OCI-LY3 (cell line): ENCODE data around the gene ZNF487.

Experiments
- EZH2phosphoT487 ChIP-seq: fragments of 200-600 bp; shearing (Covaris generic); IDR thresholded peaks from 2 replicates; pipeline ENCODE4 v1.6.1; 2018; ENCODE audit warnings: antibody characterized with exemption, mixed run types, low read depth
- TF ChIP-seq, protein P1 (sequence below): fragments of 200-600, 300-600 bp; sonication (generic); IDR thresholded peaks from 2 replicates; pipeline ENCODE4 v1.5.1; 2014; ENCODE audit warnings: antibody characterized with exemption, low read length, low read depth

DNA sequence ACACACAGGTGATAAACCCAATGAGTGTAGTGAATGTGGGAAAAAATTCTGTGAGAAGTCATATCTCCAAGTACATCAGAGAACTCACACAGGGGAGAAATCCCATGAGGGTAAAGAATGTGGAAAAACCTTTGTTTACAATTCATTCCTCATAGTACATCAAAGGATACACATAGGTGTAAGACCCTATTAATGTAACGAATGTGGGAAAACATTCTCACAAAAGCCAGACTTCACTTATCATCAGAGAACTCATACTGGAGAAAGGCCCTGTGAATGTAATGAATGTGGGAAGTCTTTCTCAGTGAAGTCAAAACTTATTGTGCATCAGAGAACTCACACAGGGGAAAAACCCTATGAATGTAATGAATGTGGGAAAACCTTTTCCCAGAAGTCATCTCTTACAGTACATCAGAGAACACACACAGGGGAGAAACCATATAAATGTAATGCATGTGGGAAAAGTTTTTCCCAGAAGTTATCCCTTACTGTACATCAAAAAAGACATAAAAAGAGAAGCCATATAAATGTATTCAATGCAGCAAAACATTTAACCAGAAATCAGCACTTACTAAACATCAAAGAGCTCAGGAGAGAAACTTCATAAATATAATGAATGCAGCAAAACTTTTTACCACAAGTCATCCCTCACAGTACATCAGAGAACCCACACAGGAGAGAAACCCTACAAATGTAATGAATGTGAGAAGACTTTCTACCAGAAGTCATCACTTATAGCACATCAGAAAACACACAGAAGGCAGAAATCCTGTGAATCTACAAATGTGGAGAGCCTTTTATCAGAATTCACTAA is 87.7 kb downstream of the ZNF487 start:
- no peak for TF ChIP-seq EZH2phosphoT487
- TF ChIP-seq, protein P1, sequence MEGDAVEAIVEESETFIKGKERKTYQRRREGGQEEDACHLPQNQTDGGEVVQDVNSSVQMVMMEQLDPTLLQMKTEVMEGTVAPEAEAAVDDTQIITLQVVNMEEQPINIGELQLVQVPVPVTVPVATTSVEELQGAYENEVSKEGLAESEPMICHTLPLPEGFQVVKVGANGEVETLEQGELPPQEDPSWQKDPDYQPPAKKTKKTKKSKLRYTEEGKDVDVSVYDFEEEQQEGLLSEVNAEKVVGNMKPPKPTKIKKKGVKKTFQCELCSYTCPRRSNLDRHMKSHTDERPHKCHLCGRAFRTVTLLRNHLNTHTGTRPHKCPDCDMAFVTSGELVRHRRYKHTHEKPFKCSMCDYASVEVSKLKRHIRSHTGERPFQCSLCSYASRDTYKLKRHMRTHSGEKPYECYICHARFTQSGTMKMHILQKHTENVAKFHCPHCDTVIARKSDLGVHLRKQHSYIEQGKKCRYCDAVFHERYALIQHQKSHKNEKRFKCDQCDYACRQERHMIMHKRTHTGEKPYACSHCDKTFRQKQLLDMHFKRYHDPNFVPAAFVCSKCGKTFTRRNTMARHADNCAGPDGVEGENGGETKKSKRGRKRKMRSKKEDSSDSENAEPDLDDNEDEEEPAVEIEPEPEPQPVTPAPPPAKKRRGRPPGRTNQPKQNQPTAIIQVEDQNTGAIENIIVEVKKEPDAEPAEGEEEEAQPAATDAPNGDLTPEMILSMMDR, result no peak
